ENCODE data around the gene HERPUD2.

The HERPUD2 gene

GRCh38 chr7:35721288-35721687, 26.4 kb upstream of the HERPUD2 start:
- Histone ChIP-seq H3K36me3 (ENCODE audit: insufficient read depth, low read length) (no peaks in the 10 kb centered on the region), H3K9me3 (ENCODE audit: control insufficient read depth, insufficient read depth, low read length) (no peaks in the 10 kb centered on the region), H3K4me1 (ENCODE audit: insufficient read depth, low read length) (no peaks in the 10 kb centered on the region), H3K9ac (ENCODE audit: low read depth, low read length) (no peak overlapping the region)

- Histone ChIP-seq H3K9ac (ENCODE audit: low read depth, low read length) (no peak overlapping the region), H3K9me3 (ENCODE audit: control insufficient read depth, insufficient read depth, low read length) (no peaks in the 10 kb centered on the region), H3K36me3 (ENCODE audit: insufficient read depth, low read length) (no peaks in the 10 kb centered on the region), H3K4me1 (ENCODE audit: insufficient read depth, low read length) (no peaks in the 10 kb centered on the region)
Observed at GRCh38 chr7:35720849-35721248, 25.9 kb upstream of the HERPUD2 start.

GRCh38 chr7:35720032-35720431, 25.1 kb upstream of the HERPUD2 start:
- H3K4me1 ChIP-seq (ENCODE audit: insufficient read depth, low read length) = no peaks in the 10 kb centered on the region
- H3K9ac ChIP-seq (ENCODE audit: low read depth, low read length) = no peak overlapping the region
- no peaks in the 10 kb centered on the region for H3K9me3 ChIP-seq (ENCODE audit: control insufficient read depth, insufficient read depth, low read length)
- no peaks in the 10 kb centered on the region for H3K36me3 ChIP-seq (ENCODE audit: insufficient read depth, low read length)

GRCh38 chr7:35718047-35718446, 23.1 kb upstream of the HERPUD2 start:
- H3K9me3 ChIP-seq (ENCODE audit: control insufficient read depth, insufficient read depth, low read length) = no peaks in the 10 kb centered on the region
- H3K36me3 ChIP-seq (ENCODE audit: insufficient read depth, low read length) = no peaks in the 10 kb centered on the region
- peaks cover 6% of the 10 kb centered on the region; the same call in 1 of the 2 replicates for H3K4me1 ChIP-seq (ENCODE audit: insufficient read depth, low read length)
- no peak overlapping the region for H3K9ac ChIP-seq (ENCODE audit: low read depth, low read length)

GRCh38 chr7:35717516-35717915, 22.6 kb upstream of the HERPUD2 start:
- no peaks in the 10 kb centered on the region for H3K36me3 ChIP-seq (ENCODE audit: insufficient read depth, low read length)
- H3K4me1 ChIP-seq (ENCODE audit: insufficient read depth, low read length) = peaks cover 6% of the 10 kb centered on the region; the same call in 1 of the 2 replicates
- no peak overlapping the region for H3K9ac ChIP-seq (ENCODE audit: low read depth, low read length)
- H3K9me3 ChIP-seq (ENCODE audit: control insufficient read depth, insufficient read depth, low read length) = no peaks in the 10 kb centered on the region

GRCh38 chr7:35717013-35717412, 22.1 kb upstream of the HERPUD2 start:
- no peak overlapping the region for H3K9ac ChIP-seq (ENCODE audit: low read depth, low read length)
- H3K9me3 ChIP-seq (ENCODE audit: control insufficient read depth, insufficient read depth, low read length) = no peaks in the 10 kb centered on the region
- peaks cover 6% of the 10 kb centered on the region; the same call in 1 of the 2 replicates for H3K4me1 ChIP-seq (ENCODE audit: insufficient read depth, low read length)
- H3K36me3 ChIP-seq (ENCODE audit: insufficient read depth, low read length) = no peaks in the 10 kb centered on the region

- Histone ChIP-seq H3K4me1 (ENCODE audit: insufficient read depth, low read length) (peaks cover 6% of the 10 kb centered on the region; the same call in 1 of the 2 replicates), H3K36me3 (ENCODE audit: insufficient read depth, low read length) (no peaks in the 10 kb centered on the region), H3K9me3 (ENCODE audit: control insufficient read depth, insufficient read depth, low read length) (no peaks in the 10 kb centered on the region), H3K9ac (ENCODE audit: low read depth, low read length) (no peak overlapping the region)
Observed at GRCh38 chr7:35716038-35716803, 21.3 kb upstream of the HERPUD2 start.

- Histone ChIP-seq H3K9ac (ENCODE audit: low read depth, low read length) (no peak overlapping the region), H3K9me3 (ENCODE audit: control insufficient read depth, insufficient read depth, low read length) (no peaks in the 10 kb centered on the region), H3K4me1 (ENCODE audit: insufficient read depth, low read length) (peaks cover 9% of the 10 kb centered on the region; the same call in 1 of the 2 replicates), H3K36me3 (ENCODE audit: insufficient read depth, low read length) (no peaks in the 10 kb centered on the region)
Observed at GRCh38 chr7:35714862-35715261, 19.9 kb upstream of the HERPUD2 start.

- Histone ChIP-seq H3K9ac (ENCODE audit: low read depth, low read length) (no peak overlapping the region), H3K36me3 (ENCODE audit: insufficient read depth, low read length) (no peaks in the 10 kb centered on the region), H3K4me1 (ENCODE audit: insufficient read depth, low read length) (peaks cover 9% of the 10 kb centered on the region; the same call in 1 of the 2 replicates)
Observed at GRCh38 chr7:35714407-35714806, 19.5 kb upstream of the HERPUD2 start.

GRCh38 chr7:35712563-35713226, 17.8 kb upstream of the HERPUD2 start:
- Histone ChIP-seq H3K4me1 (ENCODE audit: insufficient read depth, low read length) (peaks cover 9% of the 10 kb centered on the region; the same call in 1 of the 2 replicates), H3K9me3 (ENCODE audit: control insufficient read depth, insufficient read depth, low read length) (no peaks in the 10 kb centered on the region), H3K36me3 (ENCODE audit: insufficient read depth, low read length) (no peaks in the 10 kb centered on the region), H3K9ac (ENCODE audit: low read depth, low read length) (no peak overlapping the region)

More at GRCh38 chr7:35714407-35714806, 19.5 kb upstream of the HERPUD2 start:
- H3K9me3 ChIP-seq (ENCODE audit: control insufficient read depth, insufficient read depth, low read length) = no peaks in the 10 kb centered on the region

- H3K9me3 ChIP-seq (ENCODE audit: control insufficient read depth, insufficient read depth, low read length) = no peaks in the 10 kb centered on the region
- H3K9ac ChIP-seq (ENCODE audit: low read depth, low read length) = no peak overlapping the region
- peaks cover 6% of the 10 kb centered on the region for H3K4me1 ChIP-seq (ENCODE audit: insufficient read depth, low read length)
- no peaks in the 10 kb centered on the region for H3K36me3 ChIP-seq (ENCODE audit: insufficient read depth, low read length)
Observed at GRCh38 chr7:35707422-35707821, 12.5 kb upstream of the HERPUD2 start.

- H3K9me3 ChIP-seq (ENCODE audit: control insufficient read depth, insufficient read depth, low read length) = no peaks in the 10 kb centered on the region
Observed at GRCh38 chr7:35705932-35706461, 11.1 kb upstream of the HERPUD2 start.

GRCh38 chr7:35704261-35704660, 9.3 kb upstream of the HERPUD2 start:
- Histone ChIP-seq H3K36me3 (ENCODE audit: insufficient read depth, low read length) (no peaks in the 10 kb centered on the region), H3K4me1 (ENCODE audit: insufficient read depth, low read length) (peaks cover 10% of the 10 kb centered on the region), H3K9ac (ENCODE audit: low read depth, low read length) (no peak overlapping the region)

More at GRCh38 chr7:35705932-35706461, 11.1 kb upstream of the HERPUD2 start:
- Histone ChIP-seq H3K4me1 (ENCODE audit: insufficient read depth, low read length) (peaks cover 14% of the 10 kb centered on the region), H3K36me3 (ENCODE audit: insufficient read depth, low read length) (no peaks in the 10 kb centered on the region), H3K9ac (ENCODE audit: low read depth, low read length) (no peak overlapping the region)

GRCh38 chr7:35702541-35702940, 7.6 kb upstream of the HERPUD2 start:
- H3K9me3 ChIP-seq (ENCODE audit: control insufficient read depth, insufficient read depth, low read length) = no peaks in the 10 kb centered on the region
- H3K4me1 ChIP-seq (ENCODE audit: insufficient read depth, low read length) = peaks cover 12% of the 10 kb centered on the region
- no peaks in the 10 kb centered on the region for H3K36me3 ChIP-seq (ENCODE audit: insufficient read depth, low read length)
- no peak overlapping the region for H3K9ac ChIP-seq (ENCODE audit: low read depth, low read length)

More at GRCh38 chr7:35704261-35704660, 9.3 kb upstream of the HERPUD2 start:
- no peaks in the 10 kb centered on the region for H3K9me3 ChIP-seq (ENCODE audit: control insufficient read depth, insufficient read depth, low read length)

Data from ES-I3 (cell line).